HepG2 (cell line): Measurements from ENCODE around the gene GPR65. TPM values are rescaled to one million over a fixed set of nuclear protein-coding genes. Genes with fewer than 3 reads are reported as not detected.
A peak's percentile ranks its signal among the peaks of the same experiment; 100 is the strongest.

Experiments used
- ATF2 ChIP-seq: sonication (generic); formaldehyde crosslinking; IDR thresholded peaks from 2 replicates; pipeline ENCODE4 v1.4.0; 2020; ENCODE audit warnings: missing genetic modification reagents
- BATF2 ChIP-seq: sonication (generic); formaldehyde crosslinking; IDR thresholded peaks from 2 replicates; pipeline ENCODE4 v1.8.0; 2022; ENCODE audit warnings: mild to moderate bottlenecking, missing genetic modification reagents, moderate library complexity
- CCAR2 ChIP-seq: fragments of 200-400 bp; formaldehyde crosslinking; optimal IDR thresholded peaks from 2 replicates; pipeline ENCODE3; 2018; ENCODE audit warnings: low read depth, mild to moderate bottlenecking, low read length, moderate library complexity
- DMAP1 ChIP-seq: IDR thresholded peaks from 2 replicates; pipeline ENCODE4 v1.6.1; 2016
- DPF2 ChIP-seq: sonication (generic); formaldehyde crosslinking; IDR thresholded peaks from 2 replicates; pipeline ENCODE4 v1.4.0; 2020; ENCODE audit warnings: mild to moderate bottlenecking, low read depth, missing genetic modification reagents, borderline replicate concordance
- GATAD2A ChIP-seq: IDR thresholded peaks from 2 replicates; pipeline ENCODE4 v1.6.1; 2016
- HNF4G ChIP-seq, 2 experiments: sonication (generic) in 1 of 2; formaldehyde crosslinking in 1 of 2; IDR thresholded peaks; 2 replicates each; pipeline versions ENCODE4 v1.4.0 to v1.6.1; 2011 to 2020; ENCODE audit warnings: borderline replicate concordance in 2 of 2, low read depth in 2 of 2, mild to moderate bottlenecking in 2 of 2, low read length in 1 of 2, missing genetic modification reagents in 1 of 2, moderate library complexity in 1 of 2
- JUND ChIP-seq: sonication (generic); formaldehyde crosslinking; IDR thresholded peaks from 2 replicates; pipeline ENCODE4 v1.8.0; 2022; ENCODE audit warnings: mild to moderate bottlenecking, missing genetic modification reagents
- MAFK ChIP-seq, 2 experiments: IDR thresholded peaks in 1 of 2; conservative IDR thresholded peaks in 1 of 2; 2 replicates each; pipeline ENCODE4 v1.6.1; 2011; ENCODE audit warnings: improper control_type of control experiment in 2 of 2, low read length in 2 of 2
- MED8 ChIP-seq: sonication (generic); formaldehyde crosslinking; IDR thresholded peaks from 2 replicates; pipeline ENCODE4 v1.8.1; 2023; ENCODE audit warnings: mild to moderate bottlenecking, missing genetic modification reagents; ENCODE audit not compliant: insufficient replicate concordance
- MEIS1 ChIP-seq: sonication (generic); formaldehyde crosslinking; IDR thresholded peaks from 2 replicates; pipeline ENCODE4 v1.9.0; 2021; ENCODE audit warnings: mild to moderate bottlenecking, missing genetic modification reagents, moderate library complexity, borderline replicate concordance
- NCOA1 ChIP-seq: sonication (generic); formaldehyde crosslinking; IDR thresholded peaks from 2 replicates; pipeline ENCODE4 v1.9.0; 2021; ENCODE audit warnings: missing genetic modification reagents
- NR2C2 ChIP-seq: sonication (generic); formaldehyde crosslinking; IDR thresholded peaks from 2 replicates; pipeline ENCODE4 v1.4.0; 2020; ENCODE audit warnings: missing genetic modification reagents, mild to moderate bottlenecking, moderate library complexity, borderline replicate concordance
- SAFB2 ChIP-seq: sonication (generic); formaldehyde crosslinking; IDR thresholded peaks from 2 replicates; pipeline ENCODE4 v1.5.1; 2020; ENCODE audit warnings: missing genetic modification reagents, low read depth, mild to moderate bottlenecking, borderline replicate concordance
- SMARCC2 ChIP-seq: fragments of 450-650 bp; IDR thresholded peaks from 2 replicates; pipeline ENCODE4 v1.6.1; 2017; ENCODE audit warnings: antibody characterized with exemption, mild to moderate bottlenecking
- TBX2 ChIP-seq: sonication (generic); formaldehyde crosslinking; IDR thresholded peaks from 2 replicates; pipeline ENCODE4 v1.5.0; 2020; ENCODE audit warnings: missing genetic modification reagents, mild to moderate bottlenecking, borderline replicate concordance
- TBX3 ChIP-seq: fragments of 450-650 bp; IDR thresholded peaks from 2 replicates; pipeline ENCODE4 v1.6.1; 2017; ENCODE audit warnings: antibody characterized with exemption, mild to moderate bottlenecking, inconsistent platforms, borderline replicate concordance
- THAP8 ChIP-seq: sonication (generic); formaldehyde crosslinking; IDR thresholded peaks from 2 replicates; pipeline ENCODE4 v1.5.1; 2020; ENCODE audit warnings: missing genetic modification reagents, mild to moderate bottlenecking, borderline replicate concordance
- ZBTB3 ChIP-seq: sonication (generic); formaldehyde crosslinking; IDR thresholded peaks from 2 replicates; pipeline ENCODE4 v1.4.0; 2020; ENCODE audit warnings: low read depth, mild to moderate bottlenecking, moderate library complexity, missing genetic modification reagents, borderline replicate concordance
- ZGPAT ChIP-seq: IDR thresholded peaks from 2 replicates; pipeline ENCODE4 v1.6.1; 2016; ENCODE audit warnings: mild to moderate bottlenecking
- ZNF260 ChIP-seq: sonication (generic); formaldehyde crosslinking; IDR thresholded peaks from 2 replicates; pipeline ENCODE4 v1.4.0; 2020; ENCODE audit warnings: missing genetic modification reagents, low read depth, mild to moderate bottlenecking, borderline replicate concordance
- ZNF263 ChIP-seq: sonication (generic); formaldehyde crosslinking; IDR thresholded peaks from 2 replicates; pipeline ENCODE4 v1.4.0; 2020; ENCODE audit warnings: missing genetic modification reagents
- ZNF552 ChIP-seq: sonication (generic); formaldehyde crosslinking; IDR thresholded peaks from 2 replicates; pipeline ENCODE4 v1.9.0; 2022; ENCODE audit warnings: missing genetic modification reagents, mild to moderate bottlenecking, borderline replicate concordance
- ZNF615 ChIP-seq: sonication (generic); formaldehyde crosslinking; IDR thresholded peaks from 2 replicates; pipeline ENCODE4 v1.5.0; 2020; ENCODE audit warnings: mild to moderate bottlenecking, missing genetic modification reagents, borderline replicate concordance
- polyA plus RNA-seq, 8 experiments: library from polyadenylated mRNA; depleted of rRNA in 3 of 8; stranded (reverse) in 7 of 8; unstranded in 1 of 8; fragments of >200 nt; fragmentation: Illumina TruSeq in 4 of 8; extraction: Trizol in 4 of 8; gene quantifications; 2 replicates each; pipeline versions ENCODE4 v1.2.1 to v1.2.3, GENCODE V29; 2011 to 2016; ENCODE audit warnings: low read depth in 4 of 8, missing spikeins in 1 of 8, mixed read lengths in 1 of 8; ENCODE audit not compliant: insufficient read depth in 1 of 8
- total RNA-seq, 5 experiments: library from RNA; depleted of rRNA; stranded (reverse); fragments of >200 nt; fragmentation: Illumina TruSeq; extraction: Trizol; gene quantifications; 2 replicates each; pipeline ENCODE4 v1.2.3, GENCODE V29; 2016; ENCODE audit warnings: low read depth in 1 of 5

Gene GPR65
- total and polyA plus RNA-seq, 2 of the 13 experiments (the other 11 are each of a cell fraction or from before 2014, with no cell fraction given), result not detected

- TF ChIP-seq ZNF615 (CRISPR knock-in tag), result no peak
- peak; percentile 75 for TF ChIP-seq NR2C2 (CRISPR knock-in tag)
- TF ChIP-seq TBX2, result peak; percentile 96
- peak; percentile 59; the same call in 1 of the 2 replicates for TF ChIP-seq NCOA1 (CRISPR knock-in tag)
- peak; percentile 92 for TF ChIP-seq SMARCC2
- TF ChIP-seq ATF2 (CRISPR knock-in tag), result peak; percentile 82; the same call in 1 of the 2 replicates
- peak; percentile 99 for TF ChIP-seq DPF2 (CRISPR knock-in tag)
- peak; percentile 35; the same call in 1 of the 2 replicates for TF ChIP-seq THAP8 (CRISPR knock-in tag)
- TF ChIP-seq MED8 (CRISPR knock-in tag), result peak; percentile 49
- no peak for TF ChIP-seq BATF2 (CRISPR knock-in tag)
- no peak for TF ChIP-seq CCAR2
- TF ChIP-seq JUND, result 0 out of 2 replicates have a peak, but pooled peaks have one; percentile 82
- TF ChIP-seq ZBTB3, result 0 out of 2 replicates have a peak, but pooled peaks have one; percentile 34
- TF ChIP-seq ZGPAT (CRISPR knock-in tag), result peak; percentile 80
- peak; percentile 54; the same call in 1 of the 2 replicates for TF ChIP-seq DMAP1 (CRISPR knock-in tag)
- TF ChIP-seq ZNF260 (CRISPR knock-in tag), result no peak
- no peak for TF ChIP-seq MEIS1 (CRISPR knock-in tag)
- TF ChIP-seq TBX3, result peak; percentile 93
- TF ChIP-seq SAFB2 (CRISPR knock-in tag), result no peak
- no peak for TF ChIP-seq ZNF552 (CRISPR knock-in tag)
- peak; percentile 71; the same call in 1 of the 2 replicates for TF ChIP-seq ZNF263 (CRISPR knock-in tag)
- TF ChIP-seq GATAD2A (CRISPR knock-in tag), result peak; percentile 95
- peak; percentile 97 for TF ChIP-seq HNF4G (IDR thresholded peaks at IDR 0.05; ENCODE audit: borderline replicate concordance, low read depth, low read length)
- TF ChIP-seq HNF4G (CRISPR knock-in tag; IDR thresholded peaks at IDR 0.05; ENCODE audit: borderline replicate concordance, low read depth), result peak; percentile 89; the same call in 1 of the 2 replicates
- TF ChIP-seq MAFK (conservative IDR thresholded peaks at IDR 0.05 in 1 of 2, IDR thresholded peaks at IDR 0.05 in 1 of 2; ENCODE audit: low read length in 2 of 2), result no peak
Observed at GRCh38 chr14:88043529-88044443, 38.9 kb downstream of the GPR65 start (continued).
